OCI-LY1 (cell line): ENCODE results near the gene DENND5B.

ENCODE experiments used
- CTCF ChIP-seq: fragments of 200-600 bp; sonication (generic), shearing (Covaris generic); IDR thresholded peaks from 2 replicates; pipeline ENCODE4 v1.5.1; 2017; ENCODE audit warnings: mild to moderate bottlenecking, antibody characterized with exemption, low read length, moderate library complexity, mixed read lengths
- EZH2 ChIP-seq: fragments of 200-600 bp; sonication (generic), shearing (Covaris generic); IDR thresholded peaks from 2 replicates; pipeline ENCODE4 v1.8.0; 2017; ENCODE audit warnings: borderline replicate concordance, mixed run types, mild to moderate bottlenecking, antibody characterized with exemption, low read length, moderate library complexity, mixed read lengths

- TF ChIP-seq CTCF: no peak
- no peak for TF ChIP-seq EZH2
Measured at GRCh38 chr12:31518680-31519227, 72.2 kb downstream of the DENND5B start.
